Measurements from ENCODE around the gene RGS19.

The RGS19 gene

GRCh38 chr20:64076061-64076997, 3.0 kb downstream of the RGS19 start:
- no peak for DNase-seq

DNA sequence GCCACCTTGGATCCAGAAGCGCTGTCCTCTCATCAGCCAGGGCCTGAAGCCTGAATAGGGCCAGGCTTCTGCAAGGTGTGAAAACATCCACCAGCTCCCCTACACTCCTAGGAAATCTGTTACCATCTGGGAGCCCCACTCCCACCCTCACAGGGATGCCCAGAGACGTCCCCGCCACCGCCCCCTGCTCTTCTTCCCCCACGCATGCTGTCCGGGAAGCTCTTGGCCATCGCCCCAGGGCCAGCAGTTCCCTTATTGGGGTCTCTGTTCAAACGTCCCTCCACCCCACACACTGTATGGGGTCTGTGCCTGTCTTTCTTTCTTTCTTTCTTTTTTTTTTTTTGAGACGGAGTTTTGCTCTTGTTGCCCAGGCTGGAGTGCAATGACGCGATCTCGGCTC, 3.8 kb downstream of the RGS19 start:
- no peak for DNase-seq

DNA sequence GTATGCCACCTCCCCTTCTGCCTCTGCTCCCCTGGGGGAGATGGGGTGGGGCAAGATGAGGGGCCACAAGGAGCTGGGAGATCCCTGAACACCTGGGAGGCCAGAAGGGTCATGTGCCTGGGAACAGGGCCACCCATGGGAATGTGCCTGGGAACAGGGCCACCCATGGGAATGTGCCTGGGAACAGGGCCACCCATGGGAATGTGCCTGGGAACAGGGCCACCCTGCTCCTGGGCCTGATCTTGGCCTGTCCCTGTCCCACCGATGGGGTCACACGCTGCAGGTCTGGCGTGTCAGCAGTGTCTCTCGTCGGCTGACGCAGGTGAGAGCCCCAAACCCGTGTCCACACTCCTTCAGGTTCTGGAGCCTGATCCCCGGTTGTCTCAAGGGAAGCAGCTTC, 4.4 kb downstream of the RGS19 start:
- no peak for DNase-seq

- DNase-seq = no peak
These were observed 5.0 kb downstream of the RGS19 start for GRCh38 chr20:64074184-64074789.

DNA sequence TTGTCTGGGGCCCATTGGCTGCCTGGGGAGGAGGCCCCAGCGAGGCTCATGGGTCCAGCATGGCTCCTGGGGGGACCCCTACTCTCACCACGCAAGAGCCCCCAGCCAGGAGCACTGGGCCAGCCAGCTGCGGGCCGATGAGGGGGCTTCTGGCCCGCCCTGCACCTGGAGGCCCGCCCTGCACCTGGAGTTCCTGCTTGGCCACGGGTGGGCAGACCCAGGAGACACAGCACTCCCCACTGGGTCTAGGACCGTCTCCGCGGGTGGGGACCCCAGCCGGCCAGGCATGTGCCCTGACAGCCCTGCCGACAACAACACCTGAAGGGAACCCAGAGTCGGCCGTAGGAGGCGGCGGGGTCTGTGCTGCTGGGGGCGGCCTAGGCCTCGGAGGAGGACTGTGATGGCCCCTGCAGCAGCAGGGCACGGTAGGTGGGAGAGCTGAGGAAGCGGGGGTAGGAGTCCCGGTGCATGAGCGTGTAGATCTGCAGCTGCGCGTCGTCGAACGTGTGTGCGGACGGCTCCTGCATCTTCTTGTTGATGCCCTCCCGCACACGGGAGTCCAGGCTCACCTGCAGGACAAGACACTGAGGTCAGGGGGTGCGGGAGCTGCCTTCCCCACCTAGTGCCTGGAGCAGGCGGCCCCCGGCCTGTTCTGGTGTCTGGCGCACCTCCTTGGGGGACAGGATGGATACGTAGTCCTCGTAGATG, 5.7 kb downstream of the RGS19 start:
- DNase-seq = no peak

GRCh38 chr20:64072498-64073063, 6.7 kb downstream of the RGS19 start:
- DNase-seq = no peak

DNA sequence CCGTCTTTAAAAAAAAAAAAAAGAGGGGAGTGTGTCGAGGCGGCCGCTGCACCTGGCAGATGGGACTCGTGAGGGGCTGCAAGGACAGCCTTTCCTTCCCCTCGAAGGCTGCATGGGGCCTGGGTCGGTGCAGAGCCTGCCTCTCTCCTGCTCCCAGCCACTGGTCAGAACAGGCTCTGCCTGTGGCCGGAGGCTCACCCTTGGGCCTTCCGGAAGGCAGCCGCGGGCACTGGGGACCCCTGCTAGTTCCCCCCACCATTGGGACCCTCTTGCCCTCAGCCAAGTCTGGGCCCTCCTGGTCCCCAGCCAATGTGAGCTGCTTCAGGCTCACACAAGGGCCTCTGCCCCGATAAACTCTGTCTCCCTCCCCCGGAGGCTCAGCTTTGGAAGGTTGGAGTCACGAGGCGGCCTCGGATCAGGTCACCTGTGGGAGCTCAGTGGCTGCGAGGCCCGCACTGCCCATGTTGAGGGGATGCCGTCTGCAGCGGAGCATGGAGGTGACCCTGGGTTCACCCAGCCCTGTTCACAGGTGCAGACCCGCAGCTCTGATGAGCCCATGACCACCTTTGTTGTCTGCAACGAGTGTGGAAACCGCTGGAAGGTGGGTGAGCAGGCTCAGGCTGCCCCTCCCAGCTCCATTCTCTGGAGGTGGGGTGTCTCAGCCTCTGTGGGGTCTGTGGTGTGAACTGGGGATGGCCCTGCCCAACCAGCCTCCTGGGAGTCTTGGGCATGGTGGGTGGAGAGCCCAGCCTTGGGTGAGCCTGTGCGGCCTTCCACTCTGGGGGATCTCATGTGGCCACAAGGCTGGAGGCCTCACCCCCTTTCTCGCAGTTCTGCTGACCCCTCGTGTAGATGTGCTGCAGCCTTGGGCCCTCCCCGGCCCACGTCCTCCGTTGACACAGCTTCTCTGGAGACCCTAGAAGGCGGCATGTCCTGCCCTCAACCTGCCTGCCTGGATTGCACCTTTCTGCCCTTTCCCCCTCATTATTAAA, 7.7 kb downstream of the RGS19 start:
- no peak for DNase-seq

- DNase-seq = no peak
These were observed 8.9 kb downstream of the RGS19 start for GRCh38 chr20:64070244-64070993.

DNA sequence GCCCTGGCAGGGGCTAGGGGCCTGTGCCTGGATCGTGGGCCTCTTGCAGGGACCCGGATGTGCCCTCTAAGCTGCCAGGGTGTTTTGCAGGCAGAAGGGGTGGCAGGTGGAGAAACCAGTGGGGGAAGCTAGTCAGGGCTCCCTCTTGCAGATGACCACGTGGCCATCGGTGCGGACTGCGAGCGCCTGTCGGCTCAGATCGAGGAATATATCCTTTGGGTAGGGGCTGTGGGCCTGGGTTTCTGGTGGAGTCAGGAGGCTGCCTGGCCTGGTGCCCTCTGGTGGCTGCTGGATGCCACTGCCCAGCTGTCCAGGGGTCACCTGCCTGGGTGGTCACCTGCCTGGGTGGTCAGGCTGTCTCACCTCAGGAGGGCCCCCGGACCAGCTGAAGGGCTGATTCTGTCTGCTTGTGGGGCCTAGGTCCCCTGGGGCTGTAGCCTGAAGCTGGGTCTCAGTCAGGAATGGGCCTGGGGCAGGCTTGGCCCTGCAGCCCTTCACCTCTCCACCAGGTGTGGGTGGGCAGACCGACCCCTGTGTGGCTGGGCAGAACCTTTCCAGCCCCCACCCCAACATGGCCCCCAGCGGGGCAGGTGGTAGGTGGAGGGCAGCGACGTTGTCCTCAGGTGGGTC, 9.6 kb downstream of the RGS19 start:
- DNase-seq = peak; percentile 66

- DNase-seq = no peak
These were observed 10.1 kb downstream of the RGS19 start for GRCh38 chr20:64069209-64069613.

DNA sequence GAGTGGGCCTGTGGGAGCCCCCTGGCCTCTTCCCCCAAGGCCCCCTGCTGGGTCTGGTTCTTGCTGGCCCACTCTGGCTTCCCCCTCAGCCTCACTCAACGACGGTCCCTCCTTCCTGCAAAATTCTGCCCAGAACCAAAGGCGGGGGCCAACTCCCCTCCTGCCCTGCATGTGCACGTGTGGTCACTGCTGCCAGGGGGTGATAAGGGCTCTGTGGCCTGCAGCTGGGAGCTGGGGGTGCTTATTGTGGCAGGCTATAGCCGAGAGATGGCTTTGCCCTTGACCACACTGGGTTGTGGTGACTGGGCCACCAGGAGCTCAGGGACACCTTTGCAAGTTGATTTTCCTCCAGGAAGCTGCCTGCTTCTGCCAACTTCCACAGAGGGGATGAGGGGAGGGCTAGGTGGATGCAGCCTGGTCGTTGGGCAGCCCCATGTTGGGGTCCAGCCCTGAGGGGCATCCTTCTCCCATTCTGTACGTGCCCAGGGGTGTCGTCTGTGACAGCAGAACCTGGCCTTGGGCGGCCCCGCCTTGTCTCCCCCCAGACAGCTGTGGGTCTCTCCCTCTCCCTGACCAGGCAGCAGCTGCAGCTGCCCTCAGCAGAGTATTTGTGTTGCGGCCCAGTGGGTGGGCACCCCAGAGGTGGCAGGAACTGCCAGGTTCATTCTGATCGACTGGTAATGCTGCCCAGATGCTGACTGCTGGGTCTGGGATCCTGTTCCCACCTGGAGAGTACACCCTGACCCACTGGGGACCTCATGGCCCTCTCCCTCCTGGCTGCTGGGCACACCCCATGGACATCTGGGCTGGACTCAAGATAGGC, 10.7 kb downstream of the RGS19 start:
- DNase-seq = no peak

GRCh38 chr20:64067733-64068307, 11.5 kb downstream of the RGS19 start:
- no peak for DNase-seq

DNA sequence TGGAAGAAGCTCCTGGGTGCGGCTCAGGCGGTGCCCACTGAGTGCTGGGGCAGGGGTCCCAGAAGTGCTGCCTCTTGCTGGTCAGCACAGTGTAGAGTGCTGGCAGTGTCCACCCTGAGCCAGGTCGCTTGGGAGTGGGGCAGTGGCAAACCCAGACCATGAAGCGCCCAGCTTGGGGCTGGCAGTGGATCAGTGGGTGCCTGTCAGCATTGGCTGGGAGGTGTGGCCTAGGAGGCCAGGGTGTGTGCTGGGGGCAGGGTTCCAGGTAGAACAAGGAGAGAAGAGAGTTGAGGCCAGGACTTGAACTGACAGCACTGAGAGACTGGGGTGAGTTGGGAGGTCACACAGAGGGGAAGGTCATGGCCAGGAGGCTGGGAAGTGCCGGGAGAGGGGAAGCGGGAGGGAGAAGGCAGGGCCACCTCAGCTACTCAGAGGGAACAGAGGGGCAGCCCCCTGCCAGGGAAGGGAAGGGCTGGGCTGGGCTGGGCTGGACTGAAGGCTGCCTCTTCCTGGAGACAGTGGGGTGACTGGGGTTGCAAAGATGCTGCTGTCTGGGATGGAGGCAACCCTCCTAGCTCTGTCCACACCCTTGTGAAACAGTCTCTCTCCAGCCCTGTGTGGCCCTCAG, 12.2 kb downstream of the RGS19 start:
- DNase-seq = no peak

- no peak for DNase-seq
These were observed 13.4 kb downstream of the RGS19 start for GRCh38 chr20:64065974-64066343.

DNA sequence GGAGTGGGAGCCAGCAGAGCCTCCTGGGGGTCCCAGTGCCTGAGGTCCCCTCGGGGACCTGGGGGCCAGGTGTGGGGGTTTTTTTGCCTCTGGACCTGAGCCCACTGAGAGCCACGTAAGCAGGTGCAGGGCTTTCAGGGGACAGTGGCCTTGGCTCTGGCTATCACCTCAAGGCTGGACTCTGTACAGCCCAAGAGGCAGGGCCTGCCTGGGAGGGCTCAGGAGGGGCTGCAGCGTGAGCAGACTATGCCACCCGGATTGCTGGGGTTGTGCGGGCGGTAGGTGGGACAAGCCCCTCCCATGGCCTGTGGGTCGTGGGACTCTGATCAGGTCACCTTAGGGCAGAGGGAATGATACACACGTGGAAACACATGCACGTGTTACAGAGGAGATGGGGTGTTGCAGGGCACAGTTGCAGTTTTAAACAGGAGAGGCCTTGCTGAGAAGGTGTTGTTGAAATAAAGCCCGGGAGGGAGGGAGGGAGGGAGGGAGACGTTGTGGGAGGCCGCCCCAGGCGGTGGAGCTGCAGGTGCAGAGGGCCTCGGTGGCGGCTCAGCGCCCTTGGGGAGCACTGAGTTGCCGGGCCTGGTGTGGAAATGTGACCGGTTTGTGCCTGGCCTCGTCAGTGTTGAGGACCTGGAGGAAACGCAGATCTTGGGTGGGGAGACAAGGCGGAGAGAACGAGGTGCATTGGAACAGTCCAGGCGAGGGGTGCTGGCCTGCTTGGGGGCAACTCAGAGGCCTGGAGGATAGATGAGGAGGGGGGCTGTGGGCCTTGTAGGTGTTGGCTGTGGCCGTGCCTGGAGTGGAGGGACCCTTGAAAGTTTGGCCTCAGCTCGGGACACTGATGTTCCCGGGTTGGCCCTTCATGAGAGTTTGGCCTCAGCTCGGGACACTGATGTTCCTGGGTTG, 14.0 kb downstream of the RGS19 start:
- DNase-seq = no peak

DNA sequence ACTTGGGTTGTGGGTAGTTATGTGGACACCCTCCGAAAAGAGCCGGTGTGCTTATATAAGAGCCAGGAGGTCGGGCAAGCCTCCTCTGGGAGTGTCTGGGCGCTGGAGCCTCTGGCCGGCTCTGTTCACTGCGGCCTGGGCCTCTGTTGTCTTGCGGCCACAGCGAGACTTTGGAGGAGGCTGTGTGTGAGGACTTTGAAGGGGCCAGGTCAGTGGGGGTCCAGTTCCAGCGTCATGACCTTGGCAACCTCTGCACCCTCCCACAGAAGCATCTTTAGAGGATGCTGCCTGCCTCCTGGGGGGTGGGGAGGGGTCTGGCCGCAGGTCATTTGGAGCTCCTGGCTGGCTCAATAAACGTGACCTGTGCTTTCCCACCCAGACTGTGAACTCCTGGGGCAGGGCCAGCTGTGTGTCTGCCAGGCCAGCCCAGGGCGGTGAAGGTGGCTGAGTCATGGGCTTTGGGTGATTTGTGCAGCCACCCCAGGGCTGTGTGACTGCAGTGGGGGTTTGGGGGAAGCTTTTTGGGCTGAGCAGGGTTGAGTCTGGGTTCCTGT, 15.1 kb downstream of the RGS19 start:
- DNase-seq = no peak

- DNase-seq = peak; percentile 52
These were observed 15.8 kb downstream of the RGS19 start for GRCh38 chr20:64063389-64064144.
